ENCODE measurements around the gene PDE1A. TPM values are rescaled to one million over a fixed set of nuclear protein-coding genes. Genes with fewer than 3 reads are reported as not detected.

Gene PDE1A
- total and polyA plus RNA-seq, 2 of the 13 experiments (the other 11 are each of a cell fraction or from before 2014, with no cell fraction given), result not detected

DNA sequence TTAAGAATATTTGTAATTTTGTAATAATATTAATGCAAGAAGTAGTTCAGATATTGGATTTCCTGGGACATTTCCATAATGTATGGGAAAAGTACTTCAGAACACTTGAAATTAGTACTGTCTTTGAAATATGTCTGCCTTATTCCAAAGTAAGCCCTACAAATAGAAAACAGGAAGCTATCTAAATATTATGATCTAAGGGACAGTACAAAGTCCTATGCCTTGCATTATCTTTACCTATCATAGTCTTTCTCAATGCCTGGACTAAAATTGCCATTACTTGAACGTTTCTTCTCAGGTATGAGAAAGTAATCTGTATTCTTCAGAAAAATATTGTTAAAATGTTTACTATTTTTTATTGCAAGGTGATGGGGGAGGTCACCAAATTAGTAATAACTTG is 328.2 kb downstream of the PDE1A start (continued):
- TF ChIP-seq, protein P1, sequence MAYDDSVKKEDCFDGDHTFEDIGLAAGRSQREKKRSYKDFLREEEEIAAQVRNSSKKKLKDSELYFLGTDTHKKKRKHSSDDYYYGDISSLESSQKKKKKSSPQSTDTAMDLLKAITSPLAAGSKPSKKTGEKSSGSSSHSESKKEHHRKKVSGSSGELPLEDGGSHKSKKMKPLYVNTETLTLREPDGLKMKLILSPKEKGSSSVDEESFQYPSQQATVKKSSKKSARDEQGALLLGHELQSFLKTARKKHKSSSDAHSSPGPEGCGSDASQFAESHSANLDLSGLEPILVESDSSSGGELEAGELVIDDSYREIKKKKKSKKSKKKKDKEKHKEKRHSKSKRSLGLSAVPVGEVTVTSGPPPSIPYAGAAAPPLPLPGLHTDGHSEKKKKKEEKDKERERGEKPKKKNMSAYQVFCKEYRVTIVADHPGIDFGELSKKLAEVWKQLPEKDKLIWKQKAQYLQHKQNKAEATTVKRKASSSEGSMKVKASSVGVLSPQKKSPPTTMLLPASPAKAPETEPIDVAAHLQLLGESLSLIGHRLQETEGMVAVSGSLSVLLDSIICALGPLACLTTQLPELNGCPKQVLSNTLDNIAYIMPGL (CRISPR knock-in tag; IDR thresholded peaks at IDR 0.05; ENCODE audit: borderline replicate concordance in 1 of 2, low read depth in 1 of 2), result no peak
- TF ChIP-seq GATAD2A (CRISPR knock-in tag; IDR thresholded peaks at IDR 0.05), result no peak
- TF ChIP-seq, protein P2, sequence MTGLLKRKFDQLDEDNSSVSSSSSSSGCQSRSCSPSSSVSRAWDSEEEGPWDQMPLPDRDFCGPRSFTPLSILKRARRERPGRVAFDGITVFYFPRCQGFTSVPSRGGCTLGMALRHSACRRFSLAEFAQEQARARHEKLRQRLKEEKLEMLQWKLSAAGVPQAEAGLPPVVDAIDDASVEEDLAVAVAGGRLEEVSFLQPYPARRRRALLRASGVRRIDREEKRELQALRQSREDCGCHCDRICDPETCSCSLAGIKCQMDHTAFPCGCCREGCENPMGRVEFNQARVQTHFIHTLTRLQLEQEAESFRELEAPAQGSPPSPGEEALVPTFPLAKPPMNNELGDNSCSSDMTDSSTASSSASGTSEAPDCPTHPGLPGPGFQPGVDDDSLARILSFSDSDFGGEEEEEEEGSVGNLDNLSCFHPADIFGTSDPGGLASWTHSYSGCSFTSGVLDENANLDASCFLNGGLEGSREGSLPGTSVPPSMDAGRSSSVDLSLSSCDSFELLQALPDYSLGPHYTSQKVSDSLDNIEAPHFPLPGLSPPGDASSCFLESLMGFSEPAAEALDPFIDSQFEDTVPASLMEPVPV (CRISPR knock-in tag; IDR thresholded peaks at IDR 0.05), result no peak
- TF ChIP-seq ATM (IDR thresholded peaks at IDR 0.05; ENCODE audit: borderline replicate concordance), result no peak
- no peak for TF ChIP-seq EHMT2 (IDR thresholded peaks at IDR 0.05; ENCODE audit: borderline replicate concordance, low read depth, low read length)
- no peak for TF ChIP-seq ZNF572 (CRISPR knock-in tag; IDR thresholded peaks at IDR 0.05)
- TF ChIP-seq RBM39 (IDR thresholded peaks at IDR 0.05; ENCODE audit: low read depth, low read length, poor library complexity, severe bottlenecking), result no peak
- no peak for TF ChIP-seq TRIM24 (CRISPR knock-in tag; IDR thresholded peaks at IDR 0.05)

DNA sequence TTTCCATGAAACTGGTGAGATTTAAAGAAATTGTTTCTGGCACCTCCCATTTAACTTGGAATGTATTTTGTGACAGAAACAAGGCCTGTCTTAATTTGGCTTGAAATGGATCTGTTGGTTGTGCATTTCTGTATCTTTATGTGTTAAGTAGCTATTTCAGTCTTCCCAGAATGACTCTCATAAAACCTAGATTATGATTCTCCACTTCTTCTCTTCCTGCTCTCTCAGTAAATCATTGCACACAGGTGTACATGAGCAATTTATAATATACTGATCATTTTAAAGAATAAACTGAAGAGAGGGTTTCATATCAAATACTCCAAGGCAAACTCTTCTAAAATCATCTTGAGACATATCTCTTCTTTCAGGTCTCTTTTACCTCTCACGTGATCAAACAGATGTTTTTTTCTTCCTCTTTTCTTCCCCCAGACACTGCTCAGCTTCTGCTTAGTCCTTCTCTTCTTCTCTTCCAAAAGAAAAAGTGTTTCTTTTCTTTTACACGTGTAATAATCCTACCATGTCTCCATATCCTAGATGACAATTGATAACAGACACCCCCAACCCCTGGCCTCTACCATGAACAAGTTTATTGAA is 329.2 kb downstream of the PDE1A start:
- POLR2A ChIA-PET, result no interaction called here
- FAIRE-seq (no peak), ATAC-seq (no peak), DNase-seq (ENCODE audit: low spot score) (no peak)
- H3K4me2 ChIP-seq (ENCODE audit: low read depth, low read length), result no peak overlapping the region
- intact Hi-C loops (cut with micrococcal nuclease; ENCODE audit: unreplicated experiment), result no loop called here
- in situ Hi-C loops (cut with HindIII; ENCODE audit: extremely low pct_ligation_motif_present, low pct_unique_long_range_greater_than_20kb), result no loop called here
- no TSS peak for BruUV-seq (replicated peaks)
- H3K36me3 ChIP-seq (replicated peaks in 1 of 2; ENCODE audit: control insufficient read depth in 1 of 2, insufficient read depth in 2 of 2, low read length in 2 of 2), result no peaks in the 10 kb centered on the region
- 27% methylated on average over 2 of the region's 2 CpGs for WGBS (ENCODE audit: low lambda C conversion rate)
- no peaks in the 10 kb centered on the region for H3K79me2 ChIP-seq (ENCODE audit: insufficient read depth, low read length)
- H3K27me3 ChIP-seq (ENCODE audit: control insufficient read depth in 1 of 2, insufficient read depth in 2 of 2, low read length in 2 of 2), result no peaks in the 10 kb centered on the region
- peaks cover 6% of the 10 kb centered on the region; the same call in 1 of the 2 replicates for H3K4me1 ChIP-seq (ENCODE audit: insufficient read depth, low read length)
- no peak overlapping the region for H3K4me3 ChIP-seq (replicated peaks in 1 of 3; ENCODE audit: insufficient read depth in 1 of 3, low read depth in 2 of 3, low read length in 3 of 3)
- H3K27ac ChIP-seq (ENCODE audit: extremely low read length, insufficient read depth, low read length), result no peak overlapping the region
- no peak overlapping the region for H3K9ac ChIP-seq (ENCODE audit: insufficient read depth, low read depth, low read length)
- H2AFZ ChIP-seq (ENCODE audit: low read length), result no peak overlapping the region
- no peaks in the 10 kb centered on the region for H4K20me1 ChIP-seq (ENCODE audit: insufficient read depth, low read length)
- H3K9me3 ChIP-seq (ENCODE audit: low read length), result no peaks in the 10 kb centered on the region
- CTCF ChIA-PET (ENCODE audit: low intra/inter-chr PET ratio, low total read pairs), result no interaction called here
- TF ChIP-seq ZNF737 (CRISPR knock-in tag; IDR thresholded peaks at IDR 0.05; ENCODE audit: borderline replicate concordance), result no peak
- no peak for TF ChIP-seq ZNF577 (CRISPR knock-in tag; IDR thresholded peaks at IDR 0.05; ENCODE audit: borderline replicate concordance, low read depth)
- TF ChIP-seq SMYD3 (CRISPR knock-in tag; IDR thresholded peaks at IDR 0.05), result no peak
- TF ChIP-seq, protein P3, sequence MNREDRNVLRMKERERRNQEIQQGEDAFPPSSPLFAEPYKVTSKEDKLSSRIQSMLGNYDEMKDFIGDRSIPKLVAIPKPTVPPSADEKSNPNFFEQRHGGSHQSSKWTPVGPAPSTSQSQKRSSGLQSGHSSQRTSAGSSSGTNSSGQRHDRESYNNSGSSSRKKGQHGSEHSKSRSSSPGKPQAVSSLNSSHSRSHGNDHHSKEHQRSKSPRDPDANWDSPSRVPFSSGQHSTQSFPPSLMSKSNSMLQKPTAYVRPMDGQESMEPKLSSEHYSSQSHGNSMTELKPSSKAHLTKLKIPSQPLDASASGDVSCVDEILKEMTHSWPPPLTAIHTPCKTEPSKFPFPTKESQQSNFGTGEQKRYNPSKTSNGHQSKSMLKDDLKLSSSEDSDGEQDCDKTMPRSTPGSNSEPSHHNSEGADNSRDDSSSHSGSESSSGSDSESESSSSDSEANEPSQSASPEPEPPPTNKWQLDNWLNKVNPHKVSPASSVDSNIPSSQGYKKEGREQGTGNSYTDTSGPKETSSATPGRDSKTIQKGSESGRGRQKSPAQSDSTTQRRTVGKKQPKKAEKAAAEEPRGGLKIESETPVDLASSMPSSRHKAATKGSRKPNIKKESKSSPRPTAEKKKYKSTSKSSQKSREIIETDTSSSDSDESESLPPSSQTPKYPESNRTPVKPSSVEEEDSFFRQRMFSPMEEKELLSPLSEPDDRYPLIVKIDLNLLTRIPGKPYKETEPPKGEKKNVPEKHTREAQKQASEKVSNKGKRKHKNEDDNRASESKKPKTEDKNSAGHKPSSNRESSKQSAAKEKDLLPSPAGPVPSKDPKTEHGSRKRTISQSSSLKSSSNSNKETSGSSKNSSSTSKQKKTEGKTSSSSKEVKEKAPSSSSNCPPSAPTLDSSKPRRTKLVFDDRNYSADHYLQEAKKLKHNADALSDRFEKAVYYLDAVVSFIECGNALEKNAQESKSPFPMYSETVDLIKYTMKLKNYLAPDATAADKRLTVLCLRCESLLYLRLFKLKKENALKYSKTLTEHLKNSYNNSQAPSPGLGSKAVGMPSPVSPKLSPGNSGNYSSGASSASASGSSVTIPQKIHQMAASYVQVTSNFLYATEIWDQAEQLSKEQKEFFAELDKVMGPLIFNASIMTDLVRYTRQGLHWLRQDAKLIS (CRISPR knock-in tag; IDR thresholded peaks at IDR 0.05), result no peak
- no peak for TF ChIP-seq TCF12 (IDR thresholded peaks at IDR 0.05)
- no peak for TF ChIP-seq TCF12 (CRISPR knock-in tag; IDR thresholded peaks at IDR 0.05)
- no peak for TF ChIP-seq MEIS1 (CRISPR knock-in tag; IDR thresholded peaks at IDR 0.05; ENCODE audit: borderline replicate concordance)
- TF ChIP-seq IRX3 (CRISPR knock-in tag; IDR thresholded peaks at IDR 0.05; ENCODE audit: borderline replicate concordance, low read depth), result no peak

All from HepG2 (cell line).